Measurements from ENCODE around the gene CCDC50. TPM values are rescaled to one million over a fixed set of nuclear protein-coding genes. Genes with fewer than 3 reads are reported as not detected.

CCDC50 gene
- total RNA-seq, 1 experiment from 2014 or later = 47.8 TPM

GRCh38 chr3:191393146-191393545 lies 64.0 kb downstream of the CCDC50 start:
- Histone ChIP-seq H3K4me3 (replicated peaks in 1 of 2; ENCODE audit: low read depth in 1 of 2, low read length in 2 of 2) (no peak overlapping the region), H3K27ac (ENCODE audit: low read depth, low read length) (no peak overlapping the region), H2AFZ (ENCODE audit: low read depth, low read length, poor library complexity, severe bottlenecking) (no peak overlapping the region), H3K79me2 (ENCODE audit: insufficient read depth, low read length) (no peaks in the 10 kb centered on the region), H3K36me3 (ENCODE audit: control insufficient read depth in 1 of 2, insufficient read depth in 2 of 2, low read length in 2 of 2) (peaks cover 6 to 14% of the 10 kb centered on the region in 2 experiments), H3K27me3 (ENCODE audit: insufficient read depth, low read length) (no peaks in the 10 kb centered on the region), H3K4me1 (ENCODE audit: control insufficient read depth in 1 of 2, insufficient read depth in 2 of 2, low read length in 2 of 2) (no peaks in the 10 kb centered on the region), H3K9me3 (ENCODE audit: control insufficient read depth in 1 of 2, insufficient read depth in 1 of 2, low read depth in 1 of 2, low read length in 2 of 2) (no peaks in the 10 kb centered on the region), H3K9ac (ENCODE audit: low read length) (no peak overlapping the region), H3K9me2 (ENCODE audit: insufficient read depth) (no peaks in the 10 kb centered on the region), H3K4me2 (ENCODE audit: low read length) (no peak overlapping the region), H4K20me1 (ENCODE audit: insufficient read depth) (no peaks in the 10 kb centered on the region)
- TF ChIP-seq SIN3A (IDR thresholded peaks at IDR 0.05; ENCODE audit: low read depth) (no peak), TCF7L2 (IDR thresholded peaks at IDR 0.05; ENCODE audit: borderline replicate concordance, extremely low read depth, insufficient read depth, insufficient read length) (no peak), RAD21 (IDR thresholded peaks at IDR 0.05; ENCODE audit: low read depth) (no peak), EZH2 (IDR thresholded peaks at IDR 0.05) (no peak), ZNF274 (IDR thresholded peaks at IDR 0.05; ENCODE audit: low read depth, low read length) (no peak), POLR2A (IDR thresholded peaks at IDR 0.05; ENCODE audit: borderline replicate concordance, extremely low read depth, insufficient read depth, insufficient read length) (no peak), EGR1 (IDR thresholded peaks at IDR 0.05; ENCODE audit: low read depth) (no peak), SP1 (IDR thresholded peaks at IDR 0.05; ENCODE audit: low read depth) (no peak), ATF3 (IDR thresholded peaks at IDR 0.05) (no peak), JUND (IDR thresholded peaks at IDR 0.05) (no peak), CTCF (IDR thresholded peaks at IDR 0.05 in 2 of 3, conservative IDR thresholded peaks at IDR 0.05 in 1 of 3; ENCODE audit: borderline replicate concordance in 1 of 3, insufficient read depth in 1 of 3, low read depth in 2 of 3, low read length in 2 of 3) (no peak), ELF1 (IDR thresholded peaks at IDR 0.05; ENCODE audit: borderline replicate concordance, low read depth) (no peak), ZFX (IDR thresholded peaks at IDR 0.05) (no peak), MAX (IDR thresholded peaks at IDR 0.05) (no peak)
- no TSS peak for BruUV-seq (replicated peaks)
- no peak for DNase-seq (ENCODE audit: low read depth, low spot score)
- CTCF ChIA-PET = no interaction called here
- intact Hi-C loops (cut with micrococcal nuclease) = no loop called here
- RAD21 ChIA-PET (ENCODE audit: low non-redundant PET in 1 of 2, low total read pairs in 2 of 2, uncharacterized antibody in 2 of 2, unreplicated experiment in 2 of 2) = no interaction called here
- POLR2A ChIA-PET = no interaction called here
- no peak for ATAC-seq

Data from HCT116 (cell line).